ENCODE measurements around the gene DUSP22.

DUSP22 gene

DNA sequence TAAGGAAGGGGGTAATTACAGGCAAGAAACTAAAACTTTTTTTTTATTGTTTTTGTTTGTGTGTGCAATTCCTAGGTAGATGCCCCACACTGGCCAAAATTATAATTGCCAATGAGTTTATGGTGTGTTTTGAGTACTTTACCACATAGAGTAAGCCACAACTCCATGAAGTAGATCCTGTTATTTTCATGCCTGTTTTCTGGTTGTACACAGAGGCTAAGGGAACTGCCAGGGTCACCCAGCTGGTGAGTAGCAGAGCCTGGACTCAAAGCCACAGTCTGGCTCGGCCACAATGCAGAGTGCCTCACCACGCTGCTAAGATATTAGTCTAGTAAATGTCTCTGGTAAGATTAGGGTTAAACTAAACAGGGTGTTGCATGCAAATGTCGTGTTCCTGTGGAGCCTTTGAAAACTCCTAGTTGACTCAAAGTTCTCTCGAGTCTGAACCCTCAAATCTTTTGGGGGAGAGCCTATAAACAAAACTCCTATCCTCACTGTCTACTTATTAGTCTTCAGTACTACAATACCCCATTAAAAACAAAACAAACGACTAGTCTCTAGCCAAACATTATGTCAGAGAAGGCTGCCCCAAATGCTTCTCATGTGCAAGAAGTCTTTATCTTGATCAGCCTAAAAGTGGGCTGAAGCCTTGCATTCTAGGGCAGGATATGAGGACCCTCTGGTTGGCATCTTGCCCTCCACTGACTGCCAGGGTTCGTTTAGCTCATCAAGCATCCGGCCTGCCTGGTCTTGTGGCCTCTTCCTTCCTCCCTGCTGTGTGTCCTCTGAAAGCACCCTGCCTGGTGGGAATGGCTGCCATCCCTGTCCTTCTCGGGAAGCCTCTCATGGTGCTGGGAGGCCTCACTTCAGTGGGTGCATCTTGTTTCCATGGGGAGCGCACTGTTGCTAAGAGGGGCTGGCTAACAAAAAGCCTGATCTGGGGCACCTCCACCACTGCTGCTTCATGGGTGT, 4.2 kb downstream of the DUSP22 start:
- in situ Hi-C loops (cut with MboI; ENCODE audit: low sequenced_read_pairs) = no loop called here

GRCh38 chr6:297571-298232, 5.4 kb downstream of the DUSP22 start:
- in situ Hi-C loops (cut with MboI; ENCODE audit: low sequenced_read_pairs) = no loop called here

- in situ Hi-C loops (cut with MboI; ENCODE audit: low sequenced_read_pairs) = no loop called here
Measured at GRCh38 chr6:298233-299103, 6.2 kb downstream of the DUSP22 start.

GRCh38 chr6:299104-299980, 7.1 kb downstream of the DUSP22 start:
- in situ Hi-C loops (cut with MboI; ENCODE audit: low sequenced_read_pairs) = no loop called here

DNA sequence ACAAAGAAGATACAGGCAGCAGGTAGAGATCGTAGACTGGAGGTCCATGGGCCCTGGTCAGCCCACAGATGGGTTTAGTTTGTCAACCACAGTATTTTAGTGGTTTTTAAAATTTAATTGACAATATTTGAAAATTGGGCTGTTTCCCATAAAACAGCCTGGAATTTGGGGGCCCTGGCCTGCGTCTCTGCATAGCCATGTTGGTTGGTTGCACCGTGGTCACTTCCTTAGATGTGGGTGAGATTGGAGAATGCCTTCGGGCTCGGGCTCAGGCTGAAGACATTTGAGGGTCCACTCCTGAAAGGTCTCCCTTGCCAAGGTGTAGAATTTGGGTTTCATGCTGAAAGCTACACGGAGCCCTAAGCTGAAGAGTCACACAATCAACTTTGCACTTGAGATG, 7.7 kb downstream of the DUSP22 start:
- in situ Hi-C loops (cut with MboI; ENCODE audit: low sequenced_read_pairs) = no loop called here

- in situ Hi-C loops (cut with MboI; ENCODE audit: low sequenced_read_pairs) = no loop called here
Measured at GRCh38 chr6:300494-301198, 8.4 kb downstream of the DUSP22 start.

GRCh38 chr6:301526-301925, 9.2 kb downstream of the DUSP22 start:
- in situ Hi-C loops (cut with MboI; ENCODE audit: low sequenced_read_pairs) = no loop called here

DNA sequence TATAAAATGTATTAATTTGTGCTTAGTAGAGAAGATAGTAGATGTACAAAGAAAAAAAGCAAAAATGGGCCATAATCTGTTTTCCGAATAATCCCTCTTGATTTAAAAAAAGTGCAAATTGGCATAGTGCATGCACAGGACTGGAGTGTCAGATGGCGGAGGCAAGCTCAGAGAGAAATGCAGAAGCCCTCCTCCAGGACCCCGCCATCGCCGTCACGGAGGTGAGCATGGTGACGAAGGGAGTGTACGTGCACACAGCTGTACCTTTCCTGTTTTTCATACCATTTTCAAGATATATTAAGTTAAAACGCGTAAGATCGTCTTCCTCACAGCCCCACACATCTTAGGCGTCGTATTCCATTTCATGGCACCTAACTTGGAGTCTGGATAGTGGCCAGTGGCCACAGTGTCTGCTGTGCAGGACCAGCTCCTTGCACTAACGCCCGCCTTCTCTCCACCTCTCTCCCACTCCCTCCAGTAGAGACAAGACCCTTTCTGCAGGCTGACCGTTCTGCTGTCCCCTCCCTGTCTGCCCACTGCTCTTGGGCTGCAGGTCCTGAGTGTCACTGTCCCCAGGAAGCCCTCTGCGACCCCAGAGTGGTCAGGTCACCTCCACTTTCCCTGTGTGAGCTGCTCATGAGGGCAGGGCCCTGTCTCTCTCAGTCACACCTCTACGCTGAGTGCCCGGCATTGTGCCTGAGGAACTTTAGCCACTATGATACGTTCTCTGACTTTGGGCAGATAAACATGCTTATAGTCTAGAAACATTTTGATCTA, 9.8 kb downstream of the DUSP22 start:
- in situ Hi-C loops (cut with MboI; ENCODE audit: low sequenced_read_pairs) = no loop called here

GRCh38 chr6:302760-303159, 10.5 kb downstream of the DUSP22 start:
- in situ Hi-C loops (cut with MboI; ENCODE audit: low sequenced_read_pairs) = no loop called here

DNA sequence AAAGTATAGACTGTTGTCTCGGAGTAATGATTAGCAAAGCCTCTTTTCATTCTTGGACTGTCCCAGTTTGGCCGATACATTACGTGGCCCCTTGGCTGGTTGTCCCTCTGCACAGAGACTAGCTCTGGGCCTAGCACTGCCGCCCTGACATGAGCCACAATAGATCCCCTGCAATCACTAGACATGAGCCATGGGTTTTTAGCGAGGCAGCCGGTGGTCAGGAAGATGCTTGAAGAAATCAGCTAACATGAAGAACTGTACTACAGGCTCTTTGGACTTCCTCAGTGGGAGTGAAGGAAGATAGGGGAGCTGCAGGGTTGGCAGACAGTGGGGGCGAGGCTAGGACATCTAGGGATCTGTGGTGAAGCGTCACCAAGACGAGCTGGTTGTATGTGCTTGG, 11.0 kb downstream of the DUSP22 start:
- in situ Hi-C loops (cut with MboI; ENCODE audit: low sequenced_read_pairs) = no loop called here

GRCh38 chr6:303948-304558, 11.8 kb downstream of the DUSP22 start:
- in situ Hi-C loops (cut with MboI; ENCODE audit: low sequenced_read_pairs) = no loop called here

DNA sequence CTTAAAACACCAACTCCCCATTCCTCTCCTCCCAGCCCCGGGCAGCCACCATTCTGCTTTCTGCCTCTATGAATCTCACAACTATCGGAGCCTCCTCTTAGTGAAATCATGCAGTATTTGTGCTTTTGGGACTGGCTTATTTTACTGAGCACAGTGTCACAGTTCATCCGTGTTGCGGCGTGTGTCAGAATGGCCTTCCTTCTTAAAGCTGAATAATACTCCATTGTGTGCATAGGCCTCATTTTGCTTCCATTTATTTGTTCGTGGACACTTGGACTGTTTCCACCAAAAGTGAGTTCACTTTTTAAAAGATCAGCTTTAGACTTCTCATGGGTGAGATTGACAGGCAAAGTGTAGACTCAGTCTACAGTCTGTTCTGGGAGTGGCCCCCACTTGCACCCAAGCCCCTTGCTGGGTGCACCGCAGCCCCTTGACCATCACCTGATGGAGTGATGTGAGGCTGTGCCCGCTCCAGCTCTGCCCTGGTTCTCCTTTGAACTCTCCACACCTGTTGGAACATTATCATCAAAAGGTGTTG, 12.6 kb downstream of the DUSP22 start:
- in situ Hi-C loops (cut with MboI; ENCODE audit: low sequenced_read_pairs) = no loop called here

DNA sequence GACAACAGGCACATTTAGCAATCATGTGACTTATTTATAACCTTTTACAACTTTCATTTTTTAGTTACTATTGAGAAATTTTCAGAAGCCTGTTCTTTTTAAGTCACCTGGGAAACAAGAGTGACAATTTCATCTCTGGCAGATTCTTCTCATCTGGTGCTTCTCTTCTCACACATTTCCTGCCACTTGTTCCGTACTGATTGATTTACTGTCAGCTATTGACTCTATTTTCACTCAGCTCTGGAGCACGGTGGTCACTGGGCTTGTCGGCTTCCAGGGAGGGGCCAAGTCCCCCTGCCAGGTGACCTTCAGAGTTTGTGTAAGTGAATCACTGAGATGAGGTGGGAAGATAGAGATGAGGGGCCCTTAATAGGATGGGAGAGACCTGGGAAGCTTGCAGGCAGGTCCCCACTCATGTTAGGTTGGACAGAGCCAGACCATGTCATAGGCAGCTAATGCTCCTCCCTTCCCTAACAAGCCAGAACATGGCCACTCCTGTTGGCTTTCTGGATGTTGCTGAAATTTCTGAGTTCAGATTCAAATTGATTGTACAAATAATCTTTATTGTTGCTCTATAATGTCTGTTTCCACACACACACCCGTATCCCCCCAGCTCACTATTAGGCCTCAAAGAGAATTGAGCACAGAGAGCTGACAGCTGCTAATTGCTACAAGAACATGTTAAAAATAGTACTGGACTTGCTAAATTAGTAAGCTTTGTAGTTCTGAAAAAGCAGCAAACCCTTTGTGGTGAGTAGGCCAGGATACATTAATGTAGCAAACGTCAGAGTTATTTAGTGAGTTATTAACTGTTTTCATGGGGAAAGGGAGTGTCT, 13.3 kb downstream of the DUSP22 start:
- in situ Hi-C loops (cut with MboI; ENCODE audit: low sequenced_read_pairs) = no loop called here

- in situ Hi-C loops (cut with MboI; ENCODE audit: low sequenced_read_pairs) = no loop called here
Measured at GRCh38 chr6:306641-307061, 14.4 kb downstream of the DUSP22 start.

DNA sequence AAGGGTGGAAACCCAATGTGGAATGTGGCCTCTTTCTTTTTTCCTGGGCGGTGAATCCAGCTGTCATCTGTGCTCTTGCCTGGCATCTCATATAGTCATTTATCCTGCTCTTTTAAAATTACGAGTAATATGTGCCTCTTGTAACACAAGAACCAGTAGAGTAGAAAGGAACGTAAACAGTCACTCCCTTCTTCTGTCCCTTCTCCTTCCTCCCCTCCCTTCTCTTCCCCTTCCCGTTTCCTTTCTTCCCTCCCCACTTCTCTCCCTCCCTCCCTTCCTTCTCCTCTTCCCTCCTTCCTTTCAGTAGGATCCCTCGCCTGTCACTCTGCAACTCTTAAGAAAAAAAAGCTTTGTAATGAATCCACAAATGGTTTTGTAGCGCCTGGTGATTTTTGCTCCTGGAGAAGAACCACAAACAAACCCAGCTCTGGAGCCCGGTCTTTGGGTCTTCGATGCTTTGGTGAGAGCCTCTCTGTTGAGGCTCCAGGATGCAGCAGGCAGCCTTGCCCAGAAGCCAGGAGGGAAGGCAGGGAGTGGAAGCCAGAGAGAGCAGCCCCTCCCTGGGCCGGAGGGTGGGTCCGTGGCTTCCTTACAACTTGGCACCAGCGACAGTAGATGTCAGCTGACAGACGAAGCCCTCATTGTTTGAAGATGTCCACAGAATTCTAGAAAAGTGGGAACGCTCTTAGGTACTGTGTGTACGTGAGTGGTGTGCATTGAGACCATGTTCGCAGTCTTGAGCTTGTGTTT, 15.0 kb downstream of the DUSP22 start:
- in situ Hi-C loops (cut with MboI; ENCODE audit: low sequenced_read_pairs) = no loop called here

DNA sequence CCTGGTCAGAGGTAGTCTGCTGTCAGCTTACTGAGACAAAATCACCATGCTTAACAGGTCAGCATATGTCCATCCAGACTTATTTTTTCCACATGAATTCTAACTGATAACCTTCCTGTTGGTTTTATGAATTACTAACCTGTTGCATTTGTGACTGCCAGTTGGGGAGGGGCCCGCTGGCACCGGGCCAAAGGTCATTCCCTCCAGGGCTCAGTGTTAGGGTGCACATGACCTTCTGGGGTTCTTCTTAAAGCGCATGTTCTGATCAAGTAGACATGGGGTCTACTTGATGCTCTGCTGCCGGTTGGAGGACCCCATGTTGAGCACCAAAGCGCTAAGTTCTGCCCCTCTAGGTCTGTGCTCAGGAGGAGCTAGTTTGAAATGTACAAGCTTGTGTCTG, 15.6 kb downstream of the DUSP22 start:
- in situ Hi-C loops (cut with MboI; ENCODE audit: low sequenced_read_pairs) = no loop called here

DNA sequence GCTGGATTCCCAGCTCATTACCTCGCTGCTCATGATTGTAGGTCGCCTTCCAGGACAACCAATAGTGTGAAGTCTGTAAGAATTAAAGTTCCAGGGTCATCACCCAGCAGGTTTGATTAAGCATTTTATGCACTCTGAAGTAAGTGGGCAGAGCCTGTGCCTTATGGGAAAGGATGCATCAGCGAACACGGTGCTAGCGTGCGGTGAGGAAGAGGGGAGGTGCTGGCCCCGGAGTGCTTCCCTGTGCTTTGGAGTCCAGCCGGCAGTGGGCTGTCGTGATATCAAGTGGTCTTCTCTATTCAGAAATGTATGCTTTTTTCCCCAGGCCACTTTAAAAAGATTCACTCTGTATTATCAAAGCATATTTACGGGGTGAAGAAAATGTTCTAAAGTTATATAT, 16.0 kb downstream of the DUSP22 start:
- in situ Hi-C loops (cut with MboI; ENCODE audit: low sequenced_read_pairs) = no loop called here
